HCT116 (cell line): ENCODE measurements around the gene KCNIP4. TPM values are rescaled to one million over a fixed set of nuclear protein-coding genes. Genes with fewer than 3 reads are reported as not detected.

ENCODE experiments used
- ATAC-seq: fragments of 200-7000 bp; cut with Tn5 transposase; 2 replicates; pipeline ENCODE4 v1.9.1; 2020; ENCODE audit warnings: mild to moderate bottlenecking, moderate library complexity
- BruUV-seq: library from RNA; stranded (reverse); fragments of 400-500 nt; replicated peaks from 2 replicates; lab custom pipeline; 2021; lab: Mats Ljungman, UMichigan
- CTCF ChIA-PET: fragments of 300-600 bp; sonication (Branson Sonifier 250); formaldehyde crosslinking; loops from one replicate; lab custom pipeline; 2021; ENCODE audit warnings: antibody characterized with exemption; lab: Charles Lee
- POLR2A ChIA-PET: fragments of 300-600, 350-600 bp; sonication (Branson Sonifier 250); formaldehyde crosslinking; loops from one replicate; lab custom pipeline; 2021; ENCODE audit warnings: antibody characterized with exemption; lab: Charles Lee
- RAD21 ChIA-PET, 2 experiments: fragments of 300-600 bp; sonication (Branson Sonifier 250); formaldehyde crosslinking; loops; one replicate each; lab custom pipeline; 2023; ENCODE audit warnings: low total read pairs in 2 of 2; ENCODE audit not compliant: uncharacterized antibody in 2 of 2, unreplicated experiment in 2 of 2, low non-redundant PET in 1 of 2; lab: Charles Lee
- DNase-seq: peaks from one replicate; pipeline ENCODE4 v3.0.0-alpha.2; 2010; ENCODE audit warnings: low read depth, low spot score
- H2AFZ ChIP-seq: fragments of 200-600 bp; shearing (Covaris generic), sonication (generic); 2 replicates; pipeline ENCODE4 v1.6.1; 2017; ENCODE audit warnings: low read depth, mixed run types, mixed read lengths, antibody characterized with exemption, low read length; ENCODE audit not compliant: poor library complexity, severe bottlenecking
- H3K27ac ChIP-seq: 2 replicates; pipeline ENCODE4 v1.5.1; 2012; ENCODE audit warnings: low read depth, low read length
- H3K27me3 ChIP-seq: fragments of 200-600 bp; sonication (generic); 2 replicates; pipeline ENCODE4 v1.6.1; 2016; ENCODE audit warnings: mixed run types, low read length, mixed read lengths; ENCODE audit not compliant: insufficient read depth
- H3K36me3 ChIP-seq, 2 experiments: fragments of 200-500 bp in 1 of 2; fragments of 200-600 bp in 1 of 2; sonication (Bioruptor generic) in 1 of 2; sonication (generic) in 1 of 2; 2 replicates each; pipeline versions ENCODE4 v1.5.1 to v1.6.1; 2014 to 2016; ENCODE audit warnings: low read length in 2 of 2, inconsistent platforms in 1 of 2, mixed read lengths in 1 of 2, mixed run types in 1 of 2; ENCODE audit not compliant: insufficient read depth in 2 of 2, control insufficient read depth in 1 of 2
- H3K4me1 ChIP-seq, 2 experiments: fragments of 200-600 bp in 1 of 2; sonication (generic) in 1 of 2; 2 replicates each; pipeline versions ENCODE4 v1.5.1 to v1.6.1; 2012 to 2017; ENCODE audit warnings: low read length in 2 of 2, inconsistent platforms in 1 of 2, mild to moderate bottlenecking in 1 of 2, mixed read lengths in 1 of 2, mixed run types in 1 of 2, moderate library complexity in 1 of 2; ENCODE audit not compliant: insufficient read depth in 2 of 2, control insufficient read depth in 1 of 2
- H3K4me2 ChIP-seq: fragments of 200-600 bp; sonication (generic); 2 replicates; pipeline ENCODE4 v1.6.1; 2017; ENCODE audit warnings: mixed run types, low read length, mixed read lengths
- H3K4me3 ChIP-seq, 2 experiments: fragments of 200-600 bp in 1 of 2; sonication (generic) in 1 of 2; replicated peaks in 1 of 2; 2 replicates each; pipeline ENCODE4 v1.5.1; 2011 to 2016; ENCODE audit warnings: low read length in 2 of 2, control low read depth in 1 of 2, low read depth in 1 of 2, mild to moderate bottlenecking in 1 of 2, mixed read lengths in 1 of 2, mixed run types in 1 of 2
- H3K79me2 ChIP-seq: fragments of 200-600 bp; sonication (generic); 2 replicates; pipeline ENCODE4 v1.6.1; 2017; ENCODE audit warnings: mild to moderate bottlenecking, mixed run types, low read length, moderate library complexity, mixed read lengths; ENCODE audit not compliant: insufficient read depth
- H3K9ac ChIP-seq: fragments of 200-600 bp; sonication (generic); 2 replicates; pipeline ENCODE4 v1.6.1; 2016; ENCODE audit warnings: low read length, mixed read lengths
- H3K9me2 ChIP-seq: fragments of 200-600 bp; sonication (generic), shearing (Covaris generic); 2 replicates; pipeline ENCODE4 v1.6.1; 2017; ENCODE audit warnings: mixed run types, mild to moderate bottlenecking, moderate library complexity; ENCODE audit not compliant: insufficient read depth
- H3K9me3 ChIP-seq, 2 experiments: fragments of 200-500 bp in 1 of 2; fragments of 200-600 bp in 1 of 2; sonication (Bioruptor generic) in 1 of 2; sonication (generic) in 1 of 2; 2 replicates each; pipeline ENCODE4 v1.6.1; 2014 to 2017; ENCODE audit warnings: low read length in 2 of 2, mixed read lengths in 2 of 2, inconsistent platforms in 1 of 2, low read depth in 1 of 2, mild to moderate bottlenecking in 1 of 2, mixed run types in 1 of 2, moderate library complexity in 1 of 2; ENCODE audit not compliant: control insufficient read depth in 1 of 2, insufficient read depth in 1 of 2
- H4K20me1 ChIP-seq: fragments of 200-600 bp; sonication (generic), shearing (Covaris generic); 2 replicates; pipeline ENCODE4 v1.6.1; 2017; ENCODE audit warnings: mixed run types, mild to moderate bottlenecking, moderate library complexity; ENCODE audit not compliant: insufficient read depth
- ATF3 ChIP-seq: IDR thresholded peaks from 2 replicates; pipeline ENCODE4 v1.6.1; 2012
- CBX3 ChIP-seq: IDR thresholded peaks from 2 replicates; pipeline ENCODE4 v1.6.1; 2012; ENCODE audit warnings: low read depth
- CEBPB ChIP-seq: IDR thresholded peaks from 2 replicates; pipeline ENCODE4 v1.6.1; 2012; ENCODE audit warnings: low read depth
- EGR1 ChIP-seq: IDR thresholded peaks from 2 replicates; pipeline ENCODE4 v1.6.1; 2012; ENCODE audit warnings: low read depth
- ELF1 ChIP-seq: IDR thresholded peaks from 2 replicates; pipeline ENCODE4 v1.6.1; 2012; ENCODE audit warnings: low read depth, borderline replicate concordance
- JUND ChIP-seq: IDR thresholded peaks from 2 replicates; pipeline ENCODE4 v1.6.1; 2012
- MAX ChIP-seq: IDR thresholded peaks from 2 replicates; pipeline ENCODE4 v1.6.1; 2012
- POLR2AphosphoS5 ChIP-seq: IDR thresholded peaks from 2 replicates; pipeline ENCODE4 v1.6.1; 2011; ENCODE audit warnings: mild to moderate bottlenecking, low read depth, low read length, moderate library complexity
- RAD21 ChIP-seq: IDR thresholded peaks from 2 replicates; pipeline ENCODE4 v1.6.1; 2012; ENCODE audit warnings: low read depth, mild to moderate bottlenecking
- REST ChIP-seq: IDR thresholded peaks from 2 replicates; pipeline ENCODE4 v1.6.1; 2012; ENCODE audit warnings: low read depth
- SIN3A ChIP-seq: IDR thresholded peaks from 2 replicates; pipeline ENCODE4 v1.6.1; 2012; ENCODE audit warnings: low read depth
- SP1 ChIP-seq: IDR thresholded peaks from 2 replicates; pipeline ENCODE4 v1.6.1; 2012; ENCODE audit warnings: low read depth
- SRF ChIP-seq: IDR thresholded peaks from 2 replicates; pipeline ENCODE4 v1.6.1; 2012; ENCODE audit warnings: low read depth
- YY1 ChIP-seq: IDR thresholded peaks from 2 replicates; pipeline ENCODE4 v1.6.1; 2011; ENCODE audit warnings: low read length, low read depth, moderate library complexity, mild to moderate bottlenecking; ENCODE audit not compliant: insufficient replicate concordance; ENCODE audit errors: extremely low read depth
- ZBTB33 ChIP-seq: IDR thresholded peaks from 2 replicates; pipeline ENCODE4 v1.6.1; 2011; ENCODE audit warnings: mild to moderate bottlenecking, low read length, moderate library complexity; ENCODE audit not compliant: insufficient replicate concordance; ENCODE audit errors: extremely low read depth
- ZFX ChIP-seq: fragments of 450-650 bp; IDR thresholded peaks from 2 replicates; pipeline ENCODE4 v1.6.1; 2017
- intact Hi-C: fragments of 100-400 bp; cut with micrococcal nuclease; formaldehyde crosslinking; loops from 2 replicates; pipeline ENCODE4 v1.10.0; 2022
- total RNA-seq: library from RNA; stranded (reverse); gene quantifications from one replicate; pipeline ENCODE4 v1.2.1, GENCODE V29; 2021; ENCODE audit not compliant: unreplicated experiment

Gene KCNIP4
- total RNA-seq, 1 experiment from 2014 or later, result not detected

- no peak for DNase-seq
- Histone ChIP-seq H4K20me1 (no peaks in the 10 kb centered on the region), H2AFZ (no peak overlapping the region), H3K79me2 (no peaks in the 10 kb centered on the region), H3K4me1 (no peaks in the 10 kb centered on the region), H3K4me2 (no peak overlapping the region), H3K9ac (no peak overlapping the region), H3K4me3 (no peak overlapping the region), H3K27me3 (no peaks in the 10 kb centered on the region), H3K27ac (no peak overlapping the region), H3K9me3 (peaks cover 0 to 4% of the 10 kb centered on the region in 2 experiments; a peak in 2 of 4 replicates), H3K36me3 (no peaks in the 10 kb centered on the region), H3K9me2 (no peaks in the 10 kb centered on the region)
- intact Hi-C loops, result no loop called here
- POLR2A ChIA-PET, result no interaction called here
- TF ChIP-seq JUND, result no peak
- no peak for TF ChIP-seq YY1
- TF ChIP-seq MAX, result no peak
- no peak for TF ChIP-seq SP1
- TF ChIP-seq CEBPB, result no peak
- TF ChIP-seq POLR2AphosphoS5, result no peak
- no peak for TF ChIP-seq CBX3
- TF ChIP-seq SIN3A, result no peak
- TF ChIP-seq REST, result no peak
- TF ChIP-seq RAD21, result no peak
- TF ChIP-seq SRF, result no peak
- TF ChIP-seq ZFX, result no peak
- TF ChIP-seq ATF3, result no peak
- TF ChIP-seq EGR1, result no peak
- no peak for TF ChIP-seq ELF1
- TF ChIP-seq ZBTB33, result no peak
- ATAC-seq, result no peak
- no TSS peak for BruUV-seq
- RAD21 ChIA-PET, result no interaction called here
- CTCF ChIA-PET, result no interaction called here
These were observed 938.6 kb downstream of the KCNIP4 start for GRCh38 chr4:21009956-21010355.
